DOHH2 (cell line): Measurements from ENCODE around the gene ZNF124.
"Not testable (repeated sequence)": the region's sequence is repeated elsewhere in the genome, so short reads cannot be mapped to it uniquely, and the experiment has no call there.

Experiments used
- CTCF ChIP-seq: fragments of 200-600 bp; sonication (generic); IDR thresholded peaks from one replicate; pipeline ENCODE4 v1.5.1; 2014; ENCODE audit warnings: antibody characterized with exemption, mild to moderate bottlenecking, low read depth, low read length; ENCODE audit not compliant: poor library complexity, severe bottlenecking
- EZH2phosphoT487 ChIP-seq: fragments of 200-600 bp; sonication (generic); IDR thresholded peaks from 2 replicates; pipeline ENCODE4 v1.6.1; 2017; ENCODE audit warnings: borderline replicate concordance, mild to moderate bottlenecking, antibody characterized with exemption, low read length, moderate library complexity, mixed read lengths

GRCh38 chr1:247139557-247139956 lies 32.3 kb downstream of the ZNF124 start:
- not testable (repeated sequence) for TF ChIP-seq CTCF, EZH2phosphoT487
